Ovary (tissue), 9 donors: Measurements from ENCODE around the gene KBTBD13. TPM values are rescaled to one million over a fixed set of nuclear protein-coding genes. Genes with fewer than 3 reads are reported as not detected.

Experiments
- DNase-seq, 5 donors: peaks; one replicate each; pipeline ENCODE4 v3.0.0-alpha.2; 2019 to 2020
- H3K27ac ChIP-seq, 2 donors: fragments of 200-600 bp; one replicate each; pipeline versions ENCODE4 v1.5.1 to v1.8.0; 2019 to 2022
- H3K27me3 ChIP-seq: fragments of 200-600 bp; one replicate; pipeline ENCODE4 v1.8.0; 2022
- H3K36me3 ChIP-seq: fragments of 200-600 bp; sonication (generic); one replicate; pipeline ENCODE4 v1.5.1; 2019
- H3K4me1 ChIP-seq: one replicate; pipeline ENCODE4 v1.8.1; 2013; ENCODE audit warnings: mild to moderate bottlenecking, moderate library complexity; ENCODE audit not compliant: insufficient read depth
- H3K4me3 ChIP-seq: fragments of 200-600 bp; sonication (generic); one replicate; pipeline ENCODE4 v1.5.1; 2017
- H3K9me3 ChIP-seq, 2 donors: fragments of 200-600 bp in 1 of 2; sonication (generic) in 1 of 2; one replicate each; pipeline versions ENCODE4 v1.5.1 to v1.8.1; 2013 to 2019; ENCODE audit warnings: mild to moderate bottlenecking in 1 of 2, moderate library complexity in 1 of 2
- EP300 ChIP-seq: sonication (generic); formaldehyde crosslinking; IDR thresholded peaks from one replicate; pipeline ENCODE4 v1.6.1; 2017; ENCODE audit warnings: antibody characterized with exemption
- POLR2A ChIP-seq: fragments of 450-650 bp; IDR thresholded peaks from one replicate; pipeline ENCODE4 v1.6.1; 2017; ENCODE audit warnings: antibody characterized with exemption, mild to moderate bottlenecking, moderate library complexity
- WGBS, 3 donors: extraction: QIAGEN DNeasy Blood & Tissue Kit in 1 of 3; methylation state at CpG; one replicate each; pipeline versions ENCODE4 v1.1.5 to v1.1.7; 2013 to 2017; 5-methylcytosine and 5-hydroxymethylcytosine counted together
- intact Hi-C, 4 donors: fragments of 100-400 bp; cut with DNase I; formaldehyde crosslinking; loops; one replicate each; pipeline versions ENCODE4 v1.11.0 to v1.15.1; 2022 to 2023
- polyA plus RNA-seq, 2 donors: library from polyadenylated mRNA; stranded (reverse); fragments of 200-250 nt in 1 of 2; fragments of 350-450 nt in 1 of 2; fragmentation: Illumina TruSeq in 1 of 2; extraction: RNeasy Lipid Tissue Mini Kit (QIAGEN cat#74804) in 1 of 2; gene quantifications; one replicate each; pipeline ENCODE4 v1.2.3, GENCODE V29; 2013 to 2014
- total RNA-seq, 7 donors: library from RNA; depleted of rRNA in 2 of 7; stranded (reverse); fragments of >200 nt in 2 of 7; fragmentation: NEBNext Ultra II Directional in 3 of 7; extraction: Animal tissue kit (Norgen Biotek cat#: 25700) in 3 of 7; gene quantifications; one replicate each; pipeline versions ENCODE4 v1.1.0 to v1.2.4, GENCODE V29; 2016 to 2023
- TF ChIP-seq, protein P1 (sequence below), 3 donors: fragments of 450-650 bp in 2 of 3; fragments of 200-600 bp in 1 of 3; IDR thresholded peaks; one replicate each; pipeline versions ENCODE4 v1.5.1 to v1.8.0; 2016 to 2022; ENCODE audit warnings: antibody characterized with exemption in 3 of 3, mild to moderate bottlenecking in 1 of 3
- donor health status: DM: no; HTN: no; CAD: no; lungs with moderate emphysema.
- donor health status: DM: no; HTN: no; CAD: no.
- donor health status: Bipolar disorder and iron deficiency.
- donor health status: DM: yes; HTN: yes; CAD: no.
- donor health status: DM: no; HTN: no; CAD: no.
- donor health status: DM: yes; HTN: yes; CAD: no.

KBTBD13 gene
- total and polyA plus RNA-seq, 9 donors, result 0.07 to 0.28 (median 0.09) TPM; not detected in 3

DNA sequence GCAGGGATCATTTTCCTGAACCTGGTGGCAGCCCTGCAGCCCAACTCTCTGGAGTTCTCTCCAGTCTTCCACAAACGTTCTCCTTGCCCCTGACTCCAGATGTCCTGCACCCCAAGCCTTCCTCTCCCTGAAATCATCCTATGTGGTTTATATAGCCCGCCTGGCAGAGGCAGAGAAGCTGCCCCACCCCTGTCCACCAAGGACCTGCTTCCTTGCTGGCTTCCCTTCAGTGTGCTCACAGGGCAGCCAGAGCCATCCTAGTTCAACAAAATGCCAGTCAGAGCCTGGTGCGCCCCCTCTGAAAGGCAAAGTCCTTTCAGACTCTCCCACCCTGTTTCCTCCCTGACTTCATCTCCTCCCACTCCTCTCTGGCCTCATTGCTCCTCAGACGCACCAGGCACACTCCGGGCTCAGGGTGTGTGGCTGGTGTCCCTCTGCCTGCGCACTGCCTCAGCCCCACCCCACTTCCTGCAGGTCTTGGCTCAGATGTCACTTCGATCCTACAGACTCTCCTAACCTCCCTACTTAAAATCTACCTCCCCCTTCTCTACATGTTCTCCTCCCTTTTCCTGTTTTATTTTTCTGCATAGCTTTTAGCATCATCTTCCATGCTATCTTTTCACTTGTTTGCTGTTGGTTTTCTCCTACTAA lies 5.9 kb downstream of the KBTBD13 start:
- TF ChIP-seq EP300 (no peak), POLR2A (no peak)
- TF ChIP-seq, protein P1, sequence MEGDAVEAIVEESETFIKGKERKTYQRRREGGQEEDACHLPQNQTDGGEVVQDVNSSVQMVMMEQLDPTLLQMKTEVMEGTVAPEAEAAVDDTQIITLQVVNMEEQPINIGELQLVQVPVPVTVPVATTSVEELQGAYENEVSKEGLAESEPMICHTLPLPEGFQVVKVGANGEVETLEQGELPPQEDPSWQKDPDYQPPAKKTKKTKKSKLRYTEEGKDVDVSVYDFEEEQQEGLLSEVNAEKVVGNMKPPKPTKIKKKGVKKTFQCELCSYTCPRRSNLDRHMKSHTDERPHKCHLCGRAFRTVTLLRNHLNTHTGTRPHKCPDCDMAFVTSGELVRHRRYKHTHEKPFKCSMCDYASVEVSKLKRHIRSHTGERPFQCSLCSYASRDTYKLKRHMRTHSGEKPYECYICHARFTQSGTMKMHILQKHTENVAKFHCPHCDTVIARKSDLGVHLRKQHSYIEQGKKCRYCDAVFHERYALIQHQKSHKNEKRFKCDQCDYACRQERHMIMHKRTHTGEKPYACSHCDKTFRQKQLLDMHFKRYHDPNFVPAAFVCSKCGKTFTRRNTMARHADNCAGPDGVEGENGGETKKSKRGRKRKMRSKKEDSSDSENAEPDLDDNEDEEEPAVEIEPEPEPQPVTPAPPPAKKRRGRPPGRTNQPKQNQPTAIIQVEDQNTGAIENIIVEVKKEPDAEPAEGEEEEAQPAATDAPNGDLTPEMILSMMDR (IDR thresholded peaks at IDR 0.05), result no peak
- H3K27ac ChIP-seq, result no peak overlapping the region
- 18 to 19% (median 18%) methylated on average over 7 of the region's 7 CpGs for WGBS, 3 donors
- H3K36me3 ChIP-seq, result no peaks in the 10 kb centered on the region
- no peaks in the 10 kb centered on the region for H3K27me3 ChIP-seq
- DNase-seq, result no peak
- H3K4me1 ChIP-seq, result peaks cover 4% of the 10 kb centered on the region
- intact Hi-C loops, result loop anchor here in 2 of 4 donors (10.0 kb wide), 1 partner anchor 48 kb away; no protein-coding TSS in a partner anchor
- no peak overlapping the region for H3K4me3 ChIP-seq
- no peaks in the 10 kb centered on the region for H3K9me3 ChIP-seq

DNA sequence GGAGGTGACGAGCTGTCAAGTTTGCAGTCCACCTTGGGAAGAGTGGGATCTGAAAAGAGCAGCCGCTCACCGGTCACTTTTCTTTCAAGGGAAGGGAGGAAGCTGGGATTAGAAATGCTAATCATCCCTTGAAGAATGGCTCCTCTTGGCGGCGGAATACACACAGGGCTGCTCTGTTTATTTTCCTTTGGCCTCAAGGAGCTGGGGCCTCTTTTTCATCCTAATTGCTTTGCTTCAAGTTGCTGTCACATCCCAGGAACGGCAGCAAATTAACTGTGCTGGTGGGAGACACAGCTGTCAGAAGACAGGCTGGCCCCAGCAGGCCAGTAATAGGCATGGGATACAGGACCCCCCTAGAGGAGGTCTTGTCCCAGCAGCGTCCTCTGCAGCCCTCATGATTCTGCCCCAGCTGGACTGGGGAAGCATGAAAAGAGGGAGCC lies 6.7 kb downstream of the KBTBD13 start:
- intact Hi-C loops, result loop anchor here in 2 of 4 donors (10.0 kb wide), 1 partner anchor 48 kb away; no protein-coding TSS in a partner anchor
- no peaks in the 10 kb centered on the region for H3K36me3 ChIP-seq
- no peak overlapping the region for H3K4me3 ChIP-seq
- no peak for DNase-seq
- no peaks in the 10 kb centered on the region for H3K9me3 ChIP-seq
- WGBS, 3 donors, result 26 to 43% (median 31%) methylated on average over 7 of the region's 7 CpGs
- no peak for TF ChIP-seq EP300
- TF ChIP-seq, protein P1 (IDR thresholded peaks at IDR 0.05), result peak in 2 of 3 donors; percentile 25 to 28
- TF ChIP-seq POLR2A, result no peak
- H3K27ac ChIP-seq, result no peak overlapping the region
- H3K27me3 ChIP-seq, result no peaks in the 10 kb centered on the region
- H3K4me1 ChIP-seq, result peaks cover 4% of the 10 kb centered on the region

DNA sequence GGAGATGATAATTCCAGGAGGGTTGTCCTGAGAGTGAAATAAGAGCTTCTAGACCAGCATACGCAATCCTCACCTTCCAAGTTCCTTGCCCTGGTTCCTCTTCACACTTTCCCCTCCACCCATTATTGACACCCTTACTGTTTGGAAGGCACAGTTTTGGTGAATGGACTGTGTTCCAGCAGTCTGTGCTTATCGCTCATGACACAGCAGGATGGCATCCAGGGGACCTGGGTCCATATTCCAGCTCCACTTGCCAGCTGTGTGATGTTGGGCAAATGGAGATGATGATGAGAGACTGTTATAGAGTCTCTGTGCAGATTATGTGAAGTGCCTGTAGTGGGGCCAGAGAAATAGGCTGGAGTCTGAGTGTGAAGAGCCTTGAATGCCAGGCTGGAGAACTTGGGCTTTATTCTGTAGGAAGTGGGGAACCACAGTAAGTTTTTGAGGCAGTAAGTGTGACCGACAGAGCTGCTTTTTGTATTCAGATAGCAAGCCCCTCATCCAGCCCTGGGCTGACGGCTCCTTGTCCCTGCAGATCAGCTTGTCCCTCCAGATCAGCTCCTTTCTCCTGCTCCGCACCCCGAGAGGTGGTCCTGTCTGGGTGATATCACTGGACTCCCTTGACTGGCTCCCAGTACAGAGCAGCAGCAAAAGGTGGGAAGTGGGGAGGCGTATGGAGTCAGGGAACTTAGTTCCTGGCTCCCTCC lies 8.1 kb downstream of the KBTBD13 start:
- Histone ChIP-seq H3K27ac (no peak overlapping the region), H3K27me3 (no peaks in the 10 kb centered on the region), H3K4me1 (peaks cover 12% of the 10 kb centered on the region), H3K9me3 (no peaks in the 10 kb centered on the region), H3K4me3 (no peak overlapping the region), H3K36me3 (no peaks in the 10 kb centered on the region)
- intact Hi-C loops, result loop anchor here in 3 of 4 donors (5.0 to 10.0 kb wide), 2 partner anchors 32 to 50 kb away; no protein-coding TSS in a partner anchor
- no peak for TF ChIP-seq EP300
- TF ChIP-seq, protein P1 (IDR thresholded peaks at IDR 0.05), result no peak
- no peak for TF ChIP-seq POLR2A
- WGBS, 3 donors, result 81 to 86% (median 84%) methylated on average over 7 of the region's 7 CpGs
- DNase-seq, result no peak

DNA sequence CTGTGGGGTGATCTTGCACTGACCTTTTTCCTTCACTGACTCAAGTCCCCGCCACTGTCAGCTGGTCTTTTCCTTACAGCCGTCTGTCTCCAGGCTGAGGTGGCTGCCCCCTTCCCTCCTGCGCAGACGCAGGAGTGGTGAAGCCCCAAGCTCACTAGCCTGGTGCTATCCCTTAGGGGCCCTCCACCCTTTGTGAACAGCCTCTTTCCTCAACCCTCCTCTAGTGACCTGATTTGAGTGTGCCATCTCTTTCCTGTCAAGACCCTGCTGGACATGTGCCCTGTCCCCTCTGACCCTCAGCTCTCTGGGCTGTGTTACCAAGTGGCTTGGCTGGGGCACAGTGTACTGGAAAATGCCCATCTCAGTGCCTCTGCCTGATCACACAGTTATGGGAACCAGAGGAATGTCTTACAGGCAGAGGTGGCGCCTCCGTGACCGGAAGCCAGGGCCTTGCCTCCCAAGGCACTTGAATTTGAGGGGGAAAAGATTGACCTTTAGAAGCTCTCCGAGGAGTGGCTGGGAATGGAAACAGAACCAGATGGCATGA lies 8.7 kb downstream of the KBTBD13 start:
- H3K27me3 ChIP-seq, result no peaks in the 10 kb centered on the region
- H3K36me3 ChIP-seq, result no peaks in the 10 kb centered on the region
- intact Hi-C loops, result loop anchor here in 3 of 4 donors (5.0 to 10.0 kb wide), 2 partner anchors 33 to 50 kb away; no protein-coding TSS in a partner anchor
- no peak overlapping the region for H3K4me3 ChIP-seq
- peaks cover 14% of the 10 kb centered on the region for H3K4me1 ChIP-seq
- no peak for TF ChIP-seq POLR2A
- no peak for TF ChIP-seq EP300
- TF ChIP-seq, protein P1 (IDR thresholded peaks at IDR 0.05), result no peak
- DNase-seq, result no peak
- 60 to 72% (median 66%) methylated on average over 8 of the region's 8 CpGs for WGBS, 3 donors
- H3K9me3 ChIP-seq, result no peaks in the 10 kb centered on the region
- H3K27ac ChIP-seq, result no peak overlapping the region
